Measurements from ENCODE around the gene PARVB.

DNA sequence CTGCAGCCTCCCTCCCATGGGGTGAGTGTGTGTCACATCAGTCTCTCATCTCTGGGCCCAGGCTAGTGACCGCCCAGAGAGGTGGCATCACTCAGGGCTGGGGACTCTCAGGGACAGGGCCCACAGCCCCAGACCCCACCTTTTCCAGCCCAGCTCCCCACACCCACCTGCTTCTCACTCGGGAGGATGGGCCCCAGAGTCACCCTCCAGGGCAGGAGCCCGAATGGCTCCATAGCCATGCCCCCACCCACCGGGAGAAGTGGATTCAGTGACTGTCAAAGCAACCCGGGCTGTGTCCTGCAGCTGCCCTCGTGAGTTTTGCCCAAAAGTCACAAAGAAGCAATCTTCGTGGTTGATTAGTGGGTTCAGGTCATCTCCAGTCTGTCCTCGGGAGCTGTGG is 182.6 kb downstream of the PARVB start:
- TF ChIP-seq, protein P1, sequence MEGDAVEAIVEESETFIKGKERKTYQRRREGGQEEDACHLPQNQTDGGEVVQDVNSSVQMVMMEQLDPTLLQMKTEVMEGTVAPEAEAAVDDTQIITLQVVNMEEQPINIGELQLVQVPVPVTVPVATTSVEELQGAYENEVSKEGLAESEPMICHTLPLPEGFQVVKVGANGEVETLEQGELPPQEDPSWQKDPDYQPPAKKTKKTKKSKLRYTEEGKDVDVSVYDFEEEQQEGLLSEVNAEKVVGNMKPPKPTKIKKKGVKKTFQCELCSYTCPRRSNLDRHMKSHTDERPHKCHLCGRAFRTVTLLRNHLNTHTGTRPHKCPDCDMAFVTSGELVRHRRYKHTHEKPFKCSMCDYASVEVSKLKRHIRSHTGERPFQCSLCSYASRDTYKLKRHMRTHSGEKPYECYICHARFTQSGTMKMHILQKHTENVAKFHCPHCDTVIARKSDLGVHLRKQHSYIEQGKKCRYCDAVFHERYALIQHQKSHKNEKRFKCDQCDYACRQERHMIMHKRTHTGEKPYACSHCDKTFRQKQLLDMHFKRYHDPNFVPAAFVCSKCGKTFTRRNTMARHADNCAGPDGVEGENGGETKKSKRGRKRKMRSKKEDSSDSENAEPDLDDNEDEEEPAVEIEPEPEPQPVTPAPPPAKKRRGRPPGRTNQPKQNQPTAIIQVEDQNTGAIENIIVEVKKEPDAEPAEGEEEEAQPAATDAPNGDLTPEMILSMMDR (conservative IDR thresholded peaks at IDR 0.05), result no peak
- TF ChIP-seq EZH2 (IDR thresholded peaks at IDR 0.05; ENCODE audit: low read depth), result no peak
